ENCODE measurements around the gene SUCLG2. TPM values are rescaled to one million over a fixed set of nuclear protein-coding genes. Genes with fewer than 3 reads are reported as not detected.

Gene SUCLG2
- total and polyA plus RNA-seq, 11 donors, result 41.6 to 119 (median 77.6) TPM

DNA sequence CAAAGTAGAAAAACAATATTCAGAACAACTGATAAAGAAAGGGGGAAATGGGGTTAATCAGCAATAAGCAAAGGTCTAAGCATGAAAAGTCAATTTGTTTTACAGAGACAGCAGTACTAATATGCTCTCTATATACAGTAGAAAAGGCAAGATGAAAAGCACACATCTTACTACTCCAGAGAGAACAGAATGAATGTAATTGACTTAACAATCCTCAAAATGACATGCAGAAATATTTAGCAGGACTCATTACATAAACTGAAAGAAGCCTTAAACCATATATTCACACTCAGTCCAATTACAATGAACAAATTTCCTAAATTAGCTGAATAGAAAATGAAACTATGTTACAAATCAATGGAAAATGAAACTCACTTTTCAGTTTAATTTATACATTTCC, 319.8 kb downstream of the SUCLG2 start:
- no peak overlapping the region for H3K27ac ChIP-seq
- H3K36me3 ChIP-seq, result no peaks in the 10 kb centered on the region
- no peak overlapping the region for H3K4me3 ChIP-seq
- peaks cover 0 to 34% (median 6%) of the 10 kb centered on the region in 12 donors for H3K9me3 ChIP-seq
- ATAC-seq (no peak), DNase-seq (no peak)
- intact Hi-C loops (cut with DNase I), result no loop called here
- H3K4me1 ChIP-seq, result no peaks in the 10 kb centered on the region
- TF ChIP-seq CTCF (IDR thresholded peaks at IDR 0.05) (no peak), POLR2A (IDR thresholded peaks at IDR 0.05) (no peak)
- H3K27me3 ChIP-seq, result no peaks in the 10 kb centered on the region

- no peak for ATAC-seq
- no peaks in the 10 kb centered on the region for H3K4me1 ChIP-seq
- no peaks in the 10 kb centered on the region for H3K27me3 ChIP-seq
- TF ChIP-seq CTCF (IDR thresholded peaks at IDR 0.05) (no peak), POLR2A (IDR thresholded peaks at IDR 0.05) (no peak)
- no peaks in the 10 kb centered on the region for H3K9me3 ChIP-seq
- intact Hi-C loops (cut with DNase I), result no loop called here
- DNase-seq, result no peak
- no peak overlapping the region for H3K4me3 ChIP-seq
- no peak overlapping the region for H3K27ac ChIP-seq
- H3K36me3 ChIP-seq, result no peaks in the 10 kb centered on the region
- WGBS, 4 donors, result 36 to 78% (median 71%) methylated on average over 2 of the region's 2 CpGs
Observed at GRCh38 chr3:67329358-67329757, 325.1 kb downstream of the SUCLG2 start.

DNA sequence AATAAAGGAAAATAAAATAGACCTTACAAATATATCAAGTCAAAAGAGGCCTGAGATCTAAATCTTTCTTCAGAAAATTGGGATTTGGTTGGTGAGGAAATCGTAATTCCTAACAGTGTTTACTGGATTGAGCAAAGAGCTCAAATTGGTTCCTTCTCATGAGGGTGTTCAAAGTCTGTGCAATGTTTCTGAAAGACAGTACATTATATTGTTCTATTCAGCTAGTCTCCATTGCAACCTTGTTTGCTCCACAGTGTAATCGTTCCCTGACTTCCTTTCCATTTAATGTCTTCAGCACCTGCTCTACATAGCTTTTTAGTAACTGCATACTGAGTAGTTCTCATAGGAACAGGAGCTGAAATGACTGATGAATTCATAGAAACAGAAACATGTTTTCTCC, 326.8 kb downstream of the SUCLG2 start:
- H3K27me3 ChIP-seq, result no peaks in the 10 kb centered on the region
- intact Hi-C loops (cut with DNase I), result no loop called here
- H3K4me3 ChIP-seq, result no peak overlapping the region
- H3K9me3 ChIP-seq, result no peaks in the 10 kb centered on the region
- TF ChIP-seq POLR2A (IDR thresholded peaks at IDR 0.05) (no peak), CTCF (IDR thresholded peaks at IDR 0.05) (no peak)
- no peaks in the 10 kb centered on the region for H3K36me3 ChIP-seq
- 60 to 72% (median 64%) methylated on average over 2 of the region's 2 CpGs for WGBS, 4 donors
- no peaks in the 10 kb centered on the region for H3K4me1 ChIP-seq
- ATAC-seq, result no peak
- no peak overlapping the region for H3K27ac ChIP-seq
- DNase-seq, result no peak

DNA sequence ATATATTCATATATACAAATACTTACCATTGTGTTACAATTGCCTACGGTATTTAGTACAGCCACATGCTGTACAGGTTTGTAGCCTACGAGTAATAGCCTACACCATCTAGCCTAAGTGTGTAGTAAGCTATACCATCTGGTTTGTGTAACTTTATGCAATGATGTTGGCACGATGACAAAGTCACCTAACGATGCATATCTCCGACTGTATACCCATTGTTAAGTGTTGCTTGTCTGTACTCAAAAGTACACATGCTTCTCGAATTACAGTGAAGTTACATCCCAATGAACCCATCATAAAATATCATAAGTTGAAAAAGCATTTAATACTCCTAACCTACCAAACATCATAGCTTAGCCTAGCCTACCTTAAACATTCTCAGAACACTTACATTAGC, 329.2 kb downstream of the SUCLG2 start:
- intact Hi-C loops (cut with DNase I), result no loop called here

More for the DNA sequence above, 329.2 kb downstream of the SUCLG2 start:
- 81 to 88% (median 85%) methylated on average over 6 of the region's 6 CpGs for WGBS, 4 donors
- no peaks in the 10 kb centered on the region for H3K4me1 ChIP-seq
- H3K4me3 ChIP-seq, result no peak overlapping the region
- no peaks in the 10 kb centered on the region for H3K27me3 ChIP-seq
- ATAC-seq (no peak), DNase-seq (no peak)
- peaks cover 0 to 11% (median 0%) of the 10 kb centered on the region in 12 donors for H3K9me3 ChIP-seq
- TF ChIP-seq POLR2A (IDR thresholded peaks at IDR 0.05) (no peak), CTCF (IDR thresholded peaks at IDR 0.05) (no peak)
- no peak overlapping the region for H3K27ac ChIP-seq
- no peaks in the 10 kb centered on the region for H3K36me3 ChIP-seq
